HEK293 (cell line): ENCODE data around the gene RFTN2.
A peak's percentile ranks its signal among the peaks of the same experiment; 100 is the strongest.
"Not testable (repeated sequence)": the region's sequence is repeated elsewhere in the genome, so short reads cannot be mapped to it uniquely, and the experiment has no call there.

Source experiments
- REST ChIP-seq: fragments of 450-650 bp; formaldehyde crosslinking; IDR thresholded peaks from 2 replicates; pipeline ENCODE4 v1.5.1; 2016; ENCODE audit warnings: missing biosample characterization, missing genetic modification characterization
- ZFHX2 ChIP-seq: fragments of 450-650 bp; formaldehyde crosslinking; conservative IDR thresholded peaks from 2 replicates; pipeline ENCODE4 v1.5.1; 2016; ENCODE audit warnings: missing biosample characterization, missing genetic modification characterization
- ZNF175 ChIP-seq: fragments of 450-650 bp; formaldehyde crosslinking; IDR thresholded peaks from 2 replicates; pipeline ENCODE4 v1.5.1; 2016; ENCODE audit warnings: missing biosample characterization, missing genetic modification characterization
- ZNF19 ChIP-seq: fragments of 450-650 bp; formaldehyde crosslinking; IDR thresholded peaks from 2 replicates; pipeline ENCODE4; 2016; ENCODE audit warnings: missing biosample characterization, missing genetic modification characterization, low read depth
- ZNF513 ChIP-seq: fragments of 450-650 bp; IDR thresholded peaks from 2 replicates; pipeline ENCODE4 v1.5.1; 2018; ENCODE audit warnings: missing biosample characterization, missing genetic modification characterization
- ZNF707 ChIP-seq: fragments of 450-650 bp; formaldehyde crosslinking; IDR thresholded peaks from 2 replicates; pipeline ENCODE4 v1.5.1; 2016; ENCODE audit warnings: missing biosample characterization, missing genetic modification characterization
- ZNF792 ChIP-seq: fragments of 450-650 bp; formaldehyde crosslinking; IDR thresholded peaks from 2 replicates; pipeline ENCODE4 v1.5.1; 2016; ENCODE audit warnings: missing biosample characterization, missing genetic modification characterization
- TF ChIP-seq, protein P1 (sequence below): fragments of 450-650 bp; formaldehyde crosslinking; IDR thresholded peaks from 2 replicates; pipeline ENCODE4 v1.5.1; 2016; ENCODE audit warnings: missing biosample characterization, missing genetic modification characterization
- TF ChIP-seq, protein P2 (sequence below): fragments of 450-650 bp; formaldehyde crosslinking; IDR thresholded peaks from 2 replicates; pipeline ENCODE4 v1.5.1; 2016; ENCODE audit warnings: missing biosample characterization, missing genetic modification characterization

GRCh38 chr2:197709140-197709539, 33.8 kb upstream of the RFTN2 start:
- TF ChIP-seq ZNF513 (tag by site-specific recombination); ZNF175 (tag by site-specific recombination); ZNF707 (tag by site-specific recombination); ZFHX2; ZNF19; ZNF792 (tag by site-specific recombination): not testable (repeated sequence)
- TF ChIP-seq, protein P1, sequence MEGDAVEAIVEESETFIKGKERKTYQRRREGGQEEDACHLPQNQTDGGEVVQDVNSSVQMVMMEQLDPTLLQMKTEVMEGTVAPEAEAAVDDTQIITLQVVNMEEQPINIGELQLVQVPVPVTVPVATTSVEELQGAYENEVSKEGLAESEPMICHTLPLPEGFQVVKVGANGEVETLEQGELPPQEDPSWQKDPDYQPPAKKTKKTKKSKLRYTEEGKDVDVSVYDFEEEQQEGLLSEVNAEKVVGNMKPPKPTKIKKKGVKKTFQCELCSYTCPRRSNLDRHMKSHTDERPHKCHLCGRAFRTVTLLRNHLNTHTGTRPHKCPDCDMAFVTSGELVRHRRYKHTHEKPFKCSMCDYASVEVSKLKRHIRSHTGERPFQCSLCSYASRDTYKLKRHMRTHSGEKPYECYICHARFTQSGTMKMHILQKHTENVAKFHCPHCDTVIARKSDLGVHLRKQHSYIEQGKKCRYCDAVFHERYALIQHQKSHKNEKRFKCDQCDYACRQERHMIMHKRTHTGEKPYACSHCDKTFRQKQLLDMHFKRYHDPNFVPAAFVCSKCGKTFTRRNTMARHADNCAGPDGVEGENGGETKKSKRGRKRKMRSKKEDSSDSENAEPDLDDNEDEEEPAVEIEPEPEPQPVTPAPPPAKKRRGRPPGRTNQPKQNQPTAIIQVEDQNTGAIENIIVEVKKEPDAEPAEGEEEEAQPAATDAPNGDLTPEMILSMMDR (tag by site-specific recombination): not testable (repeated sequence)
- TF ChIP-seq, protein P2, sequence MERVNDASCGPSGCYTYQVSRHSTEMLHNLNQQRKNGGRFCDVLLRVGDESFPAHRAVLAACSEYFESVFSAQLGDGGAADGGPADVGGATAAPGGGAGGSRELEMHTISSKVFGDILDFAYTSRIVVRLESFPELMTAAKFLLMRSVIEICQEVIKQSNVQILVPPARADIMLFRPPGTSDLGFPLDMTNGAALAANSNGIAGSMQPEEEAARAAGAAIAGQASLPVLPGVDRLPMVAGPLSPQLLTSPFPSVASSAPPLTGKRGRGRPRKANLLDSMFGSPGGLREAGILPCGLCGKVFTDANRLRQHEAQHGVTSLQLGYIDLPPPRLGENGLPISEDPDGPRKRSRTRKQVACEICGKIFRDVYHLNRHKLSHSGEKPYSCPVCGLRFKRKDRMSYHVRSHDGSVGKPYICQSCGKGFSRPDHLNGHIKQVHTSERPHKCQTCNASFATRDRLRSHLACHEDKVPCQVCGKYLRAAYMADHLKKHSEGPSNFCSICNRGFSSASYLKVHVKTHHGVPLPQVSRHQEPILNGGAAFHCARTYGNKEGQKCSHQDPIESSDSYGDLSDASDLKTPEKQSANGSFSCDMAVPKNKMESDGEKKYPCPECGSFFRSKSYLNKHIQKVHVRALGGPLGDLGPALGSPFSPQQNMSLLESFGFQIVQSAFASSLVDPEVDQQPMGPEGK (tag by site-specific recombination): not testable (repeated sequence)
- TF ChIP-seq REST (tag by site-specific recombination): peak; percentile 72
